CD8-positive, alpha-beta memory T cell (primary cell): ENCODE results near the gene FTO. TPM values are rescaled to one million over a fixed set of nuclear protein-coding genes. Genes with fewer than 3 reads are reported as not detected.
"Not testable (repeated sequence)": the region's sequence is repeated elsewhere in the genome, so short reads cannot be mapped to it uniquely, and the experiment has no call there.

Experiments used
- CTCF ChIA-PET: fragments of 350-600 bp; sonication (Branson Sonifier 250); formaldehyde crosslinking; loops from one replicate; lab custom pipeline; 2021; ENCODE audit warnings: antibody characterized with exemption; lab: Charles Lee
- POLR2A ChIA-PET: fragments of 350-600 bp; sonication (Branson Sonifier 250); formaldehyde crosslinking; loops from one replicate; lab custom pipeline; 2021; ENCODE audit warnings: antibody characterized with exemption; lab: Charles Lee
- DNase-seq, 5 donors: peaks; one replicate each; pipeline versions ENCODE4 v3.0.0 to v3.0.0-alpha.2; 2020 to 2022; ENCODE audit warnings: mixed read lengths in 1 of 5
- H3K27ac ChIP-seq: one replicate; pipeline ENCODE4 v1.7.0; 2013; ENCODE audit warnings: low read depth, mild to moderate bottlenecking, low read length, moderate library complexity
- H3K27me3 ChIP-seq: 2 replicates; pipeline ENCODE4 v1.7.0; 2013; ENCODE audit warnings: low read length, mild to moderate bottlenecking; ENCODE audit not compliant: insufficient read depth, poor library complexity, severe bottlenecking
- H3K36me3 ChIP-seq: 2 replicates; pipeline ENCODE4 v1.7.0; 2013; ENCODE audit warnings: mild to moderate bottlenecking, low read length, moderate library complexity; ENCODE audit not compliant: insufficient read depth
- H3K4me1 ChIP-seq: 2 replicates; pipeline ENCODE4 v1.7.0; 2013; ENCODE audit warnings: mild to moderate bottlenecking, low read length, moderate library complexity; ENCODE audit not compliant: insufficient read depth
- H3K4me3 ChIP-seq: 2 replicates; pipeline ENCODE4 v1.7.0; 2013; ENCODE audit warnings: mild to moderate bottlenecking, low read length
- H3K9me3 ChIP-seq: 2 replicates; pipeline ENCODE4 v1.7.0; 2013; ENCODE audit warnings: mild to moderate bottlenecking, low read length
- H3K27ac Mint-ChIP-seq, 8 donors: one replicate each; pipeline ENCODE4 v1.8.0; 2020 to 2021; ENCODE audit warnings: mixed read lengths in 8 of 8, mild to moderate bottlenecking in 6 of 8, inconsistent platforms in 3 of 8, moderate library complexity in 3 of 8
- H3K27me3 Mint-ChIP-seq, 2 donors: one replicate each; pipeline ENCODE4 v1.8.0; 2020 to 2021; ENCODE audit warnings: mixed read lengths in 2 of 2, mild to moderate bottlenecking in 1 of 2, moderate library complexity in 1 of 2
- H3K36me3 Mint-ChIP-seq, 3 donors: one replicate each; pipeline ENCODE4 v1.8.0; 2020 to 2021; ENCODE audit warnings: mixed read lengths in 3 of 3, inconsistent platforms in 1 of 3, mild to moderate bottlenecking in 1 of 3
- H3K4me1 Mint-ChIP-seq, 3 donors: one replicate each; pipeline ENCODE4 v1.8.0; 2020 to 2021; ENCODE audit warnings: mixed read lengths in 3 of 3, inconsistent platforms in 1 of 3, mild to moderate bottlenecking in 1 of 3
- H3K4me3 Mint-ChIP-seq, 7 donors: one replicate each; pipeline ENCODE4 v1.8.0; 2020 to 2021; ENCODE audit warnings: mixed read lengths in 7 of 7, mild to moderate bottlenecking in 6 of 7, moderate library complexity in 4 of 7, inconsistent platforms in 2 of 7
- H3K9me3 Mint-ChIP-seq, 5 donors: one replicate each; pipeline ENCODE4 v1.8.0; 2020 to 2022; ENCODE audit warnings: mixed read lengths in 5 of 5, mild to moderate bottlenecking in 3 of 5, moderate library complexity in 2 of 5, inconsistent platforms in 1 of 5
- polyA plus RNA-seq: library from polyadenylated mRNA; unstranded; fragments of 300-500 nt; fragmentation: Illumina TruSeq; gene quantifications from one replicate; pipeline ENCODE4 v1.2.3, GENCODE V29; 2021
- total RNA-seq, 2 experiments: library from RNA; stranded (reverse); gene quantifications; one replicate each; pipeline ENCODE4 v1.2.3, GENCODE V29; 2021

FTO gene
- total and polyA plus RNA-seq, 3 experiments from 2014 or later, result 54.5 to 77.8 (median 56.0) TPM

DNA sequence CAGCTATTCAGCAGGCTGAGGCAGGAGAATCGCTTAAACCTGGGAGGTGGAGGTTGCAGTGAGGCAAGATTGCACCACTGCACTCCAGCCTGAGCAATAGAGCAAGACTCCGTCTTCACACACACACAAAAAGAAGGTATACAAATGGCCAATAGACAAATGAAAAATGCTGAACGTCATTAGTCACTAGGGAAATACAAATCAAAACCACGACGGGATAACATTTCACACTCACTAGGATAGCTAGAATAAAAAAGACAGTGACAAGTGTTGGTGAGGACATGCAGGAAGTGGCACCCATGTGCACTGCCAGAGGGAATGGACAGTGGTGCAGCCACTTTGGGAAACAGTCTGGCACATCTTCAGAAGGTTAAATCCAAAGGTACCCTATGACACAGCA lies 172.9 kb downstream of the FTO start:
- no peak overlapping the region for H3K27ac ChIP-seq
- no peak for DNase-seq
- H3K9me3 ChIP-seq, result no peaks in the 10 kb centered on the region
- Mint-ChIP-seq H3K4me1 (peaks cover 5 to 8% (median 7%) of the 10 kb centered on the region in 3 donors), H3K4me3 (no peak overlapping the region), H3K27me3 (no peaks in the 10 kb centered on the region), H3K27ac (no peak overlapping the region), H3K36me3 (peaks cover 31 to 59% (median 33%) of the 10 kb centered on the region in 3 donors), H3K9me3 (peaks cover 0 to 4% (median 0%) of the 10 kb centered on the region in 5 donors)
- no peaks in the 10 kb centered on the region for H3K27me3 ChIP-seq
- CTCF ChIA-PET, result no interaction called here
- no peaks in the 10 kb centered on the region for H3K4me1 ChIP-seq
- POLR2A ChIA-PET, result no interaction called here
- peaks cover 8% of the 10 kb centered on the region for H3K36me3 ChIP-seq
- H3K4me3 ChIP-seq, result no peak overlapping the region

GRCh38 chr16:53878216-53878615 lies 174.3 kb downstream of the FTO start:
- DNase-seq, result no peak
- Histone ChIP-seq H3K36me3 (peaks cover 8% of the 10 kb centered on the region), H3K27ac (no peak overlapping the region), H3K27me3 (no peaks in the 10 kb centered on the region), H3K9me3 (no peaks in the 10 kb centered on the region), H3K4me3 (no peak overlapping the region), H3K4me1 (no peaks in the 10 kb centered on the region)
- Mint-ChIP-seq H3K4me3 (no peak overlapping the region), H3K36me3 (peaks cover 23 to 58% (median 30%) of the 10 kb centered on the region in 3 donors), H3K27ac (no peak overlapping the region), H3K4me1 (peaks cover 0 to 4% (median 0%) of the 10 kb centered on the region in 3 donors), H3K27me3 (no peaks in the 10 kb centered on the region), H3K9me3 (no peaks in the 10 kb centered on the region)
- POLR2A ChIA-PET, result no interaction called here
- CTCF ChIA-PET, result no interaction called here

DNA sequence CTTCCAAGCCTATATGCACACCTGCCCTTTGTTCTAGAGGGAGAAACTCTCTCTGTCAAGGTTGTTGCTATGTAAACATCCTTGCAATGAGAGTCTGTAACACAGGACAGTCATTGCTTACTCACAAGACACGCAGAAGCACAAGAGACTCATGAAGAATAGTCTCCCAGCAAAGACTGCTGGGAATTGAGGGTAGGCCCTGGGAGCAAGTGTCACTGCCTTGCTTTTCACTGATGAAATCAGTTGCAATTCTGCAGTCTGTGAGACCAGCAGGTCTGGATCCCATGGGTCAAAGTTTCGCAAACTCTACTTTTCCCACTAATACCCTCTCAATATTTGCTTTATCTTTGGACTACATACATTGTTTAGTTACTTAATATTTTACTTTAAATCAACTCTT lies 177.4 kb downstream of the FTO start:
- no peak for DNase-seq
- ChIA-PET CTCF (no interaction called here), POLR2A (no interaction called here)
- no peaks in the 10 kb centered on the region for H3K9me3 ChIP-seq
- no peaks in the 10 kb centered on the region for H3K27me3 ChIP-seq
- H3K9me3 Mint-ChIP-seq, result no peaks in the 10 kb centered on the region
- peaks cover 31 to 63% (median 36%) of the 10 kb centered on the region in 3 donors for H3K36me3 Mint-ChIP-seq
- no peaks in the 10 kb centered on the region for H3K27me3 Mint-ChIP-seq
- H3K4me3 Mint-ChIP-seq, result no peak overlapping the region
- H3K27ac ChIP-seq, result no peak overlapping the region
- no peaks in the 10 kb centered on the region for H3K4me1 Mint-ChIP-seq
- H3K27ac Mint-ChIP-seq, result no peak overlapping the region
- H3K4me3 ChIP-seq, result no peak overlapping the region
- no peaks in the 10 kb centered on the region for H3K4me1 ChIP-seq
- H3K36me3 ChIP-seq, result peaks cover 8% of the 10 kb centered on the region

DNA sequence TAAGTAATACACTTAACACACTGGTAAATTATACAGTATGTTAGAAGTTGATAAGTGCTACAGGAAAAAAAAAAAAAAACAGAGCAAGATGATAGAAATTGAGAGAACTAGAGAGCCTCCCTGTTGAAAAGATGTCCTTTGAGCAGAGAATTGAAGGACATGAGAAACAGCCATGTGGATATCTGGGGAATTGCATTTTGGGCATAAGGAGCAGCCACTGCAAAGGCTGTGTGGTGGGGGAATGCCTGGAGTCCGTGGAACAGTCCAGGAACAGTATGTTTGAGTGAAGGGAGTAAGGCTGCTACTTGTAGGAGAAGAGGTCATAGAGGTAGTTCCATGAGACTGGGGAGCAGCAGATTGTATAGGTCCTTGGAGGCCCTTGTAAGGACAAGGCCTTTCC lies 178.4 kb downstream of the FTO start:
- H3K4me1 Mint-ChIP-seq, result no peaks in the 10 kb centered on the region
- POLR2A ChIA-PET, result no interaction called here
- H3K36me3 ChIP-seq, result peaks cover 8% of the 10 kb centered on the region
- no peak overlapping the region for H3K27ac ChIP-seq
- no peaks in the 10 kb centered on the region for H3K4me1 ChIP-seq
- H3K36me3 Mint-ChIP-seq, result peaks cover 39 to 67% (median 40%) of the 10 kb centered on the region in 3 donors
- no peak overlapping the region for H3K4me3 Mint-ChIP-seq
- CTCF ChIA-PET, result no interaction called here
- H3K4me3 ChIP-seq, result no peak overlapping the region
- H3K27ac Mint-ChIP-seq, result peak overlapping the region in 3 of 8 donors; percentile 2 to 94 (median 5)
- no peak for DNase-seq
- H3K27me3 Mint-ChIP-seq, result no peaks in the 10 kb centered on the region
- H3K27me3 ChIP-seq, result no peaks in the 10 kb centered on the region
- H3K9me3 ChIP-seq, result no peaks in the 10 kb centered on the region
- no peaks in the 10 kb centered on the region for H3K9me3 Mint-ChIP-seq

- H3K4me3 Mint-ChIP-seq, result no peak overlapping the region
Observed at GRCh38 chr16:53884748-53885147, 180.8 kb downstream of the FTO start.

GRCh38 chr16:53886482-53887378 lies 182.8 kb downstream of the FTO start:
- H3K4me3 ChIP-seq, result no peak overlapping the region
- H3K36me3 Mint-ChIP-seq, result peaks cover 36 to 64% (median 46%) of the 10 kb centered on the region in 3 donors
- ChIA-PET POLR2A (no interaction called here), CTCF (no interaction called here)
- H3K27ac ChIP-seq, result no peak overlapping the region
- peak overlapping the region in 2 of 8 donors; percentile 17 to 69 for H3K27ac Mint-ChIP-seq
- peaks cover 5% of the 10 kb centered on the region for H3K36me3 ChIP-seq
- H3K4me1 ChIP-seq, result no peaks in the 10 kb centered on the region
- H3K4me1 Mint-ChIP-seq, result peaks cover 0 to under 1% (median 0%) of the 10 kb centered on the region in 3 donors
- DNase-seq, result no peak
- no peaks in the 10 kb centered on the region for H3K9me3 Mint-ChIP-seq
- H3K4me3 Mint-ChIP-seq, result no peak overlapping the region
- H3K9me3 ChIP-seq, result no peaks in the 10 kb centered on the region
- H3K27me3 ChIP-seq, result no peaks in the 10 kb centered on the region
- H3K27me3 Mint-ChIP-seq, result no peaks in the 10 kb centered on the region

More at GRCh38 chr16:53884748-53885147, 180.8 kb downstream of the FTO start:
- CTCF ChIA-PET, result no interaction called here
- H3K9me3 ChIP-seq, result no peaks in the 10 kb centered on the region
- Mint-ChIP-seq H3K4me1 (no peaks in the 10 kb centered on the region), H3K27me3 (no peaks in the 10 kb centered on the region), H3K9me3 (no peaks in the 10 kb centered on the region), H3K36me3 (peaks cover 42 to 73% (median 51%) of the 10 kb centered on the region in 3 donors), H3K27ac (no peak overlapping the region)
- H3K27me3 ChIP-seq, result no peaks in the 10 kb centered on the region
- H3K27ac ChIP-seq, result no peak overlapping the region
- POLR2A ChIA-PET, result no interaction called here
- H3K4me3 ChIP-seq, result no peak overlapping the region
- H3K4me1 ChIP-seq, result no peaks in the 10 kb centered on the region
- peaks cover 13% of the 10 kb centered on the region for H3K36me3 ChIP-seq
- DNase-seq, result no peak

DNA sequence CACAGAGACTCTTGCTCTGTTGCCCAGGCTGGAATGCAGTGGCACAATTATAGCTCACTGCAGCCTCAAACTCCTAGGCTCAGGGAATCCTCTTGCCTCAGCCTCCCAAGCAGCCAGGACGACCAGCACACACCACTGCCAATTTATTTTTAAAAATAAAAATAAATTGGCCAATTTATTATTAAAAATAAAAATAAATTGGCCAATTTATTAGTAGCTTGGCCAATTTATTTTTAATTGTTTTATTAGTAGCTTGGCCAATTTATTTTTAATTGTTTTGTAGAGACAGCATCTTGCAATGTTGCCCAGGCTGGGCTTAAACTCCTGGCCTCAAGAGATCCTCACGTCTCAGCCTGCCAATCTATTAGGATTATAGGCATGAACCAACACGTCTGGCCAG lies 184.3 kb downstream of the FTO start:
- Histone ChIP-seq H3K4me3 (no peak overlapping the region), H3K27ac (no peak overlapping the region), H3K4me1 (no peaks in the 10 kb centered on the region), H3K27me3 (no peaks in the 10 kb centered on the region), H3K9me3 (no peaks in the 10 kb centered on the region), H3K36me3 (peaks cover 5% of the 10 kb centered on the region)
- peaks cover 2 to 11% (median 4%) of the 10 kb centered on the region in 3 donors for H3K4me1 Mint-ChIP-seq
- no peak overlapping the region for H3K27ac Mint-ChIP-seq
- POLR2A ChIA-PET, result no interaction called here
- H3K9me3 Mint-ChIP-seq, result no peaks in the 10 kb centered on the region
- CTCF ChIA-PET, result no interaction called here
- H3K27me3 Mint-ChIP-seq, result no peaks in the 10 kb centered on the region
- no peak overlapping the region for H3K4me3 Mint-ChIP-seq
- H3K36me3 Mint-ChIP-seq, result peaks cover 36 to 58% (median 40%) of the 10 kb centered on the region in 3 donors
- no peak for DNase-seq

- H3K9me3 Mint-ChIP-seq, H3K4me3 Mint-ChIP-seq, H3K36me3 ChIP-seq, H3K27me3 ChIP-seq, H3K4me1 ChIP-seq, DNase-seq, H3K27ac ChIP-seq, H3K4me3 ChIP-seq, H3K27me3 Mint-ChIP-seq, H3K27ac Mint-ChIP-seq, H3K9me3 ChIP-seq, CTCF ChIA-PET, POLR2A ChIA-PET: not testable (repeated sequence)
- Mint-ChIP-seq H3K4me1 (peaks cover 2 to 11% (median 4%) of the 10 kb centered on the region in 3 donors), H3K36me3 (peaks cover 18 to 35% (median 18%) of the 10 kb centered on the region in 3 donors)
Observed at GRCh38 chr16:53890877-53891276, 186.9 kb downstream of the FTO start.
